ENCODE measurements around the gene THAP10.
"Not testable (repeated sequence)": the region's sequence is repeated elsewhere in the genome, so short reads cannot be mapped to it uniquely, and the experiment has no call there.

The THAP10 gene

GRCh38 chr15:70892002-70892911 is at the start of gene THAP10, which contains the start of gene LRRC49:
TSS of gene THAP10 (minus strand) at chr15:70892433. CDS start at chr15:70892272, 161 bp downstream.
TSS of gene LRRC49 (plus strand) at chr15:70892826. CDS start at chr15:70892895, 69 bp downstream.
- peak in 50 of 51 donors; percentile 26 to 98 (median 83) for DNase-seq

- DNase-seq: peak in 2 of 51 donors; percentile 15 to 18
Measured at GRCh38 chr15:70936326-70936725, 44.1 kb upstream of the THAP10 start.

DNA sequence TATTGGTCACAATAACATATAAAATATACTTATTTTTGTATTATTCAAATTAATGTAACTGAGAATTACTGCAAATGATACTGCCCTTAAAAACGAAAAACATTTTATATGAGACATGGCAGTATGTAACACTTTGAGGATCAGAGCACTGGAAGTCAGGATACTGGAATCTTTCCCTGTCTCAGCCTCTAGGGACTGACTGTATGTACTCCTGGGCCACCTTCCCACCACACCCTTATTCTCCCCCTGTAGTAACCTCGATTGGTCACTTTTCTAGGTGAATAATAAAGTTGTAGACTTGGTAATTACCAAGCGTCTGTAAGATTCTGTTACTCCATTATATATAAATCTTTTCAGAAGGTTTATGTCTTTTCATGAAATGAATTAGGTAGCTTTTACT is 43.4 kb upstream of the THAP10 start:
- no peak for DNase-seq

DNA sequence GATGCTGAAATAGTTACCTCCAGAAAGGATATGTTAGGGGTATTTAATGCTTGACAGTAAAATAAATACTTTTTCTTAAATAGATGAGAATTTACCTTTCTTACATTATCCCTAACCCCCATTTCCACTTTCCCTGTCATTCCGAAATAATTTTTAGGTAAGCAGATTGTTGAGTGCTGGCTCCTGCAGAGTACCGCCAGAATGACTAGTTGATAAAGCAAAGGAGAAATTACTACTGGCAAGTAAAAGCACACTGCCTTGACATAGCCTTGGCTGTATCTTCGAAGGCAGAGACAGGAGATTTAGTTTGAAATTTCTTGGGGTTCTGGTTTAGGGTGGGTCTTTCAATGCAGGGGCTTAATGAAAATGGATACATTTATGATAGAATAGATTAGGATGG is 41.2 kb upstream of the THAP10 start:
- DNase-seq: no peak

- no peak for DNase-seq
Measured at GRCh38 chr15:70932397-70932796, 40.2 kb upstream of the THAP10 start.

- DNase-seq: no peak
Measured at GRCh38 chr15:70931821-70932220, 39.6 kb upstream of the THAP10 start.

- not testable (repeated sequence) for DNase-seq
Measured at GRCh38 chr15:70926914-70927313, 34.7 kb upstream of the THAP10 start.

- no peak for DNase-seq
Measured at GRCh38 chr15:70923311-70924080, 31.3 kb upstream of the THAP10 start.

DNA sequence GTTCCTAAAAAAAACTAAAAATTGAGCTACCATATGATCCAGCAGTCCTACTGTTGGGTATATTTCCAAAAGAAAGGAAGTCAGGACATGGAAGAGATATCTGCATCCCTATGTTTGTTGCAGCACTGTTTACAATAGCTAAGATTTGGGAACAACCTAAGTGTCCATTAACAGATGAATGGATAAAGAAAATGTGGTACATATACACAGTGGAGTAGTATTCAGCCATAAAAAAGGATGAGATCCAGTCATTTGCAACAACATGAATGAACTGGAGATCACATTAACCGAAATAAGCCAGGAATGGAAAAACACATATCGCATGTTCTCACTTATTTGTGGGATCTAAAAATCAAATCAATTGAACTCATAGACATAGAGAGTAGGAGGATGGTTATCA is 29.9 kb upstream of the THAP10 start:
- DNase-seq: no peak

DNA sequence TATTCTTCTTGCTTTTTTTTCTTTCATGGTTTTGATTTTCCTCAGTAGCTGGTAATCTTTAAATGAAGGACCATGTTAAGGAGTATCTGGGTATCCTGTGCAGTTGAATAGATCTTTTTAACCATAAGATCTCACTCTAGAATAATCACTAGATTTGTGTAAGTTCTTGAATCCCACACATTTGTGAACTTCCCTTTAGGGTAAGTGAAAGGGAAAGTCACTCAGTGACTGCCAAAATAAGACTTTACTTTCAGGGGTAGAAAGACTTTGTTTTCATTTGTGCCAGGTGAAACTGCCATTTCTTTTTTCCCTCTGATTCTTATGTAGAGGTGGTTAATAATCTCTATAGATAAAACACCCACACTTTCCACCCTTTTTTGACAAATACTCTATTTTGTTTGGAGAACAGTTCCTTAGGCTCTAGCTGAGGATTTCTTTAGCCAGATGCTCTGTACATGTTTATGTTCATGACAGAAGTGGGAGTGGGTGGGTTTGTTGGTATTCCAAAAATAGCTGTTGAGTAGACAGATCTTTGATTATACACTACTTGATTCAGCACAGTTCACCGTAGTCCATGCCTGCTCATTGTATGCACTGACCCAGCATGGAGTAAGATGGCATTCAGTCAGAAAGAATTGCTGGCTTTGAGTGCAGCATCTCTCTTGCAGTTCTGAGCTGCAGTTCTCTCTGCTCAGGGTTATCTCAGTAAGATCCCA is 28.9 kb upstream of the THAP10 start:
- DNase-seq: no peak

DNA sequence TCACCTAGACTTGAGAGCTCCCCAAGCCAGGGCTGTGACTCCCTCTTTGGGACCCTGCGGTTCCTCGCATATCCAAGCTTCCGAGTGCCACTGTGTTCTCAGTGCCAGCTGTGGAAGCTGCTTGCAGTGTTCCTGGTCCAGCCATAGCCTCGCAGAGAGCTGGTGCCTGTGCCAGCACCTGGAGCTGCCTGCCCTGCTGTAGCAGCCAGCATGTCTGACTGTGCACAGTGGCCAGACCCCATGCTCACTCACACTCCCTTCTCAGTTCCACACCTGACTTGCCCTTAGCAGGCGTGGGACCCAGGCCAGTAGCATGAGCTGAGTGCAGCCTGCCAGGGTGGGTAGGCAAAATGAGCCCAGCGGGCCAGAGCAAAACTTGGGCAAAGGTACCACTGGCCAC is 25.7 kb upstream of the THAP10 start:
- DNase-seq: no peak

DNA sequence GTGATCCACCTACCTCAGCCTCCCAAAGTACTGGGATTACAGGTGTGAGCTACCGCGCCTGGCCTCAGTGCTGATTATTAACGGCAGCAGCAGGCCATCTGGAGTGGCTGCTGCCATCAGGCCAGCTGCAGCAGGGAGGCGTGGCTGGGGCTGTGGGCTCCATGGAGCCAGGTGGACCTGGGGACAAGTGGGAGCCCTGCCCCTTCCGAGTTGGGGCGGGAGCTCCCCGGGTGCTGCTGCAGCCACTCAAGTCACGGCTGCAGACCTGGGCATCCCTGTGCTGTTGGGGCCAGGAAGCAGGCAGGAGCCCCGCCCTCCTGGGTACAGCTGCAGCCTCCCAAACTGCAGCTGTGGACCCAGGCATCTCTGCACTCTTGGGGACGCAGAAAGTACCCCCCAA is 24.3 kb upstream of the THAP10 start:
- no peak for DNase-seq

DNA sequence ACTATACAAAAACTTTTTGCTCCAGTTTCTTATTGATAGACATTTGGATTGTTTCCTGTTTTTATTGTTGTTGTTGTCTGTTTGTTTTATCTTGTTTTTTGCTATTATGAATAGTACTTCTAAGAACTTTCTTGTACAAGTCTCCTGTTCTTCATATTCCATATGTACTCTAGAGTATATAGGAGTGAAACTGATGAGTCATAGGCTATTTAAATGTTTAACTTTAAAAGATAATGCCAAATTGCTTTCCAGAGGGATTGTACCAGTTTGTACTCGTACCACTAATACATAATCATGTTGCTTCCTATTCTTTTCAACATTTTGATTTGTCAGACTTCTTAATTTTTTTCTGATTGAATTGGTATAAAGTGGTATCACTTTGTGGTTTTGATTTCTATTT is 20.0 kb upstream of the THAP10 start:
- no peak for DNase-seq

GRCh38 chr15:70910958-70911357 is 18.7 kb upstream of the THAP10 start:
- no peak for DNase-seq

DNA sequence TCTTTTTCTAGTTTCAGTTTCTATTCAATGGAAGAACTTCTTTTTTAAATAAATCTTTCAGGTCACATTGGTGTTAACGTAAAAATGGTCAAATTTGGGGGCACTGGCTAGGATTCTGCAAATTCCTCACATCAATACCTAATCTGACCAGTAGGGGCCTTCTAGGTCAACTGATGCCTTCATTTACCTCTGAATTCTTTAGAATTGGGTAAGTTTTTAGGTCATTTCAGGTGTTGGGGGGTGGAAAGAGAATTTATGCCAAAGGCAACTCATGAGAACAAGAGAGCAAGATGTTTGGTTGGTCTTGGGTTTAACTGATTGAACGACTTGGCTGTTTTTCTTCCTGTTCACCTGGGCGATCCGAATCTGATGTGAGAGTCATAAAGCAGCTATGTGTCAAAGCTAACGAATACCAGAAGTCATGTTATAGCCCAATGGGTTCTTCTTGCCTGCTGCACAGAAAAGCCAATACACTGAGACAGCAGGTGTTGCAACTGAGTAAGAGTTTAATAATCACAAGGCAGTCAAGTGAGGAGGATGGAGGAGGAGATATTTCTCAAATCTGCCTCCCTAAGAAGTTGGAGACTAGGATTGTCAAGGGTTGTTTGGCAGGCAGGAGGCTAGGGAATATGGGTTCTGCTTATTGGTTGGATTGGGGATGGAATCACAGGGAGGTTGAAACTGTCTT is 15.7 kb upstream of the THAP10 start:
- no peak for DNase-seq

- peak in 2 of 51 donors; percentile 2 to 4 for DNase-seq
Measured at GRCh38 chr15:70906842-70907241, 14.6 kb upstream of the THAP10 start.

DNA sequence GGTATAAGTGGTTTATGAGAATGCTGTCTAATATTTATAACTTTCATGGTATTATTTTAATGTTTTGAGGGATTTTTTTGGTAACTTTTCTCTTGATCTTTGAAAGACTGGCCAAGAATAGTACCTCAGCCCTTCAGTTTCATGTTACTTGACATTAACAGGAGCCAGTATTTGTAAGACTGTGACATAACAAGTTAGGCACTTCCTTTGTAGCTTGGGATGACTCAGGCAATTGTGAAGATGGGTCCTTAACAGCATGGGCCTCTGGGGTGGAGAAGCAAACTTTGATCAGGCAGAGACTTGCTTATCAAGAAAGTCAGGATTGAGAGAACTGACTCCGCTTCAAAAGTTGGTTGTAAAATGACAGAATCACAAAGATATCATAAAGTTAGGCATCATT is 9.9 kb upstream of the THAP10 start:
- no peak for DNase-seq

DNA sequence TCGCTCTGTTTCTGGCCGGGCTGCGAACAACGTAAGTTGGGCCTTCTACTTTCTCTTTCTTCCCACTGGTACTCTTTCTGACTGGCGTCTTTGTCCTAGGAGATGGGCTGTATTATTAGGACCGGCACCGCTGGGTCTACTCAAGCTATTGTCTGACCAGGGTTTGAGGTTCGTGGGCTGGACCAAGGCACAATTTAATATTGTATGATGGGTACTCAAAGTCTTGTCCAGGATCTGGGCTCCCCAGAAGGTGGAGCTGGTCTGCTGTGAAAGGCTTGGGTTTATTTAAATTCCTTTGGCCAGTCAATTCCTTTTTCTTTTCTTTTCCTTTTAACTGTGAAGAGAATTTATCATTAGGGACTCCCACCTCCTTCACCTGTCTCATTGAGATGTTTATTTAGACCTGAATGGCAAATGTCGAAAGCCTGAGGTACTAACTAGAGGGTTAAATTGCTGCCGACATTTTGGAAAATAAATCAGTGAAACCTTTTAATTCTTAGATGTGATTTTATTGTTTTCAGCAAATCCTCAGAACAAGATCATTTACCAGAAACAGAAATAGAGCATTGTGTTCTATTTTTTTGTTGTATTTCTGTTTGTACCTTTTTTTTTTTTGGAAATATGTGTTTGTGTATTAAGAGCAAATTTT is 803 bp upstream of the THAP10 start:
- peak in 11 of 51 donors; percentile 47 to 70 (median 56) for DNase-seq

DNA sequence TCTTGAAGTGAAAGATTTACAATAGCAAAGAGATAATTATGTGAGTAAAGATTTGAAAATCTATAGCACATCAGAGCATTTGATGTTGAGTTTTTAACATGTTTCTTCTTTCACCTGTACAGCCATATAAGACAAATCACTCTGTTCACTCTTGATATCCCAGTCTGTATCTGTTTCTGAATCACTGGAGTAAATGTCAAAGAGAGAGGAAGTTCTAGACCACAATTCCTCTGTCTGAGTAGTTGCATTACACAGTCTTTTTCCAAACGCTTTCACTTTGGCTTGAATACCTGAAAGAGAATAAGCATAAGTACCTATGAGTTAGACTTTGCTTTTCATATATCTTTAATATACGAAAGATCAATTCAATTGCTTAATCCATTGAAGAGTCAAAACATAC is 9.9 kb downstream of the THAP10 start:
- DNase-seq: no peak

DNA sequence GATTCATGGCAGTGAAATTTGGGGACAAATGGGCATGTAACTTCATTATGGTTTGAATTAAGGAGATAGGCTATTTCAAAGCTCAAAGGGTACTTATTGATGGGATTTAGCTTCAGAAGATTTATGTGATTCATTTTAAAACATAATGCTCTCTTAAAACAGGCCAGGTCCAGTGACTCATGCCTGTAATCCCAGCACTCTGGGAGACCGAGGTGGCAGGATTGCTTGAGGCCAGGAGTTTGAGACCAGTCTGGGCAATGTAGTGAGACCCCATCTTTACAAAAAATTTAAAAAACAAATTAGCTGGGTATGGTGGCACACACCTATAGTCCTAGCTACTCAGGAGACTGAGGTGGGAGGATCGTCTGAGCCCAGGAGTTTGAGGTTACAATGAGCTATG is 11.5 kb downstream of the THAP10 start:
- no peak for DNase-seq

DNA sequence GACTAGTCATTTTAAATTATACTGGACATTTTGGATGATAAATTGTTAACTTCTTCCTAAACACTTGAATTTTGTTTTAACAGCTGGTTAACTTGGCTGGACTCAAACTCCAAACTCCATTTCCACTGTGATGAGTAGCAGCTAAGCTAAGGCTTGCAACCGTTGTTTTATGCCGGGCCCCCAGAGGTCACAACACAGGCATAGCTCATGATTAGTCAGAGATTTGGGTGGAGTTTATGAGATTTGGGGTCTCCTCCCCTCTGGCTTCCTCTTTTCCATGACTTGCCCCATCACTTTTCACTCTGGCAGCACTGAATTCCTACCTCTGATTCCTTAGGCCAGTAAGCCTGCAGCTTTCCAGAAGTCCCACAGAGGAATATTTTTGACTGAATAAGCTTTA is 12.8 kb downstream of the THAP10 start:
- no peak for DNase-seq
